Tibial nerve (tissue), 3 donors: ENCODE measurements around the gene CRTC3.

Source experiments
- POLR2A ChIP-seq, 2 donors: fragments of 450-650 bp; IDR thresholded peaks; one replicate each; pipeline ENCODE4 v1.6.1; 2017; ENCODE audit warnings: antibody characterized with exemption in 2 of 2, mild to moderate bottlenecking in 2 of 2, moderate library complexity in 2 of 2
- TF ChIP-seq, protein P1 (sequence below), 5 experiments: fragments of 200-600 bp in 3 of 5; fragments of 450-650 bp in 2 of 5; sonication (generic) in 3 of 5; IDR thresholded peaks; one replicate each; pipeline ENCODE4 v1.5.1; 2016 to 2019; ENCODE audit warnings: antibody characterized with exemption in 5 of 5, mild to moderate bottlenecking in 3 of 5, moderate library complexity in 2 of 5

GRCh38 chr15:90531147-90531546, 1.4 kb downstream of the CRTC3 start:
- TF ChIP-seq POLR2A (IDR thresholded peaks at IDR 0.05) = no peak
- TF ChIP-seq, protein P1, sequence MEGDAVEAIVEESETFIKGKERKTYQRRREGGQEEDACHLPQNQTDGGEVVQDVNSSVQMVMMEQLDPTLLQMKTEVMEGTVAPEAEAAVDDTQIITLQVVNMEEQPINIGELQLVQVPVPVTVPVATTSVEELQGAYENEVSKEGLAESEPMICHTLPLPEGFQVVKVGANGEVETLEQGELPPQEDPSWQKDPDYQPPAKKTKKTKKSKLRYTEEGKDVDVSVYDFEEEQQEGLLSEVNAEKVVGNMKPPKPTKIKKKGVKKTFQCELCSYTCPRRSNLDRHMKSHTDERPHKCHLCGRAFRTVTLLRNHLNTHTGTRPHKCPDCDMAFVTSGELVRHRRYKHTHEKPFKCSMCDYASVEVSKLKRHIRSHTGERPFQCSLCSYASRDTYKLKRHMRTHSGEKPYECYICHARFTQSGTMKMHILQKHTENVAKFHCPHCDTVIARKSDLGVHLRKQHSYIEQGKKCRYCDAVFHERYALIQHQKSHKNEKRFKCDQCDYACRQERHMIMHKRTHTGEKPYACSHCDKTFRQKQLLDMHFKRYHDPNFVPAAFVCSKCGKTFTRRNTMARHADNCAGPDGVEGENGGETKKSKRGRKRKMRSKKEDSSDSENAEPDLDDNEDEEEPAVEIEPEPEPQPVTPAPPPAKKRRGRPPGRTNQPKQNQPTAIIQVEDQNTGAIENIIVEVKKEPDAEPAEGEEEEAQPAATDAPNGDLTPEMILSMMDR (IDR thresholded peaks at IDR 0.05) = no peak
